ENCODE measurements around the gene NUDT12.

NUDT12 gene

DNA sequence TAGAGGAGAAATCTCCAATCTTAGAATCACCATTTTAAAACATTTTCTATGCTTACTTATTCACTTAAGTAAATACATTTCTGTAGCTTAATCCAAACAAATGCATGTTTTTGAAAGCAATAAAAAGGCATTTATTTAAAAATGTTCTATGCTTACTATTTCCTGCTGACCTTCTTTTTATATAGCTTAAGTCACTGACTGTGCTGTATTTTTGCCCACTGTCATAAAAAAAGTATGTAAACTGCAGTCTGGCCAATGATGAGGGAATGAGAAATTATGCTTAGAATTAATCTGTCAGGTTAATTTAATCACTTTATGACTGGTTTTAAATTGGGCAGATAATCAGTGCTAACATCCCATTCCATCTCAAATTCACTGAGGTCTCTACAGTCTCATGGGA, 20.1 kb downstream of the NUDT12 start:
- Histone ChIP-seq H3K4me1 (ENCODE audit: control insufficient read depth in 1 of 2, insufficient read depth in 2 of 2, low read length in 2 of 2) (no peaks in the 10 kb centered on the region), H3K4me3 (ENCODE audit: low read depth in 1 of 2, low read length in 2 of 2) (no peak overlapping the region), H3K9me3 (ENCODE audit: control insufficient read depth in 1 of 2, low read length in 2 of 2) (no peaks in the 10 kb centered on the region), H3K36me3 (ENCODE audit: control insufficient read depth in 1 of 2, insufficient read depth in 2 of 2, low read length in 2 of 2) (no peaks in the 10 kb centered on the region), H3K27me3 (ENCODE audit: control insufficient read depth in 1 of 2, insufficient read depth in 2 of 2, low read length in 2 of 2) (no peaks in the 10 kb centered on the region), H3K27ac (ENCODE audit: low read depth, low read length) (no peak overlapping the region), H3K9ac (ENCODE audit: low read depth in 1 of 2, low read length in 2 of 2) (no peak overlapping the region)

DNA sequence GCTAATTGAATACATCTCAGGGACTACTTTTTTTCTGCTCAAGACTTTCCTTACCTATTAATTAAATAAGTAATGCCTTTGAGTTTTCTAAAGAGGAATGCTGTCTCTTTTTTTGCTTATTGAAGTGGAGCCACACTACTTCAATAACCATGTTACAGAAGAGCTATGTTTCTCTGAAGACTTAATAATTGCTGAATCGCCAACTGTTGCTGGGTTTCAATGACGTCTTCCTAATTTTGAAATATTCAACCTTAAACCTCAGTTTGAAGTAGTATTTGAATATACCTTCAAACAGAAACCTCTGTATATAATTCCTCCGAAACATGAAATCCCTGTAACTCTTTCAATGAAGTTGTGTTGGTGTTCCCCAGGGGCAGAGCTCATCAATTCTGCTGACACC, 21.0 kb downstream of the NUDT12 start:
- Histone ChIP-seq H3K4me3 (ENCODE audit: low read depth in 1 of 2, low read length in 2 of 2) (no peak overlapping the region), H3K27ac (ENCODE audit: low read depth, low read length) (no peak overlapping the region), H3K4me1 (ENCODE audit: control insufficient read depth in 1 of 2, insufficient read depth in 2 of 2, low read length in 2 of 2) (no peaks in the 10 kb centered on the region), H3K27me3 (ENCODE audit: control insufficient read depth in 1 of 2, insufficient read depth in 2 of 2, low read length in 2 of 2) (no peaks in the 10 kb centered on the region), H3K9ac (ENCODE audit: low read depth in 1 of 2, low read length in 2 of 2) (no peak overlapping the region), H3K9me3 (ENCODE audit: control insufficient read depth in 1 of 2, low read length in 2 of 2) (no peaks in the 10 kb centered on the region), H3K36me3 (ENCODE audit: control insufficient read depth in 1 of 2, insufficient read depth in 2 of 2, low read length in 2 of 2) (no peaks in the 10 kb centered on the region)

DNA sequence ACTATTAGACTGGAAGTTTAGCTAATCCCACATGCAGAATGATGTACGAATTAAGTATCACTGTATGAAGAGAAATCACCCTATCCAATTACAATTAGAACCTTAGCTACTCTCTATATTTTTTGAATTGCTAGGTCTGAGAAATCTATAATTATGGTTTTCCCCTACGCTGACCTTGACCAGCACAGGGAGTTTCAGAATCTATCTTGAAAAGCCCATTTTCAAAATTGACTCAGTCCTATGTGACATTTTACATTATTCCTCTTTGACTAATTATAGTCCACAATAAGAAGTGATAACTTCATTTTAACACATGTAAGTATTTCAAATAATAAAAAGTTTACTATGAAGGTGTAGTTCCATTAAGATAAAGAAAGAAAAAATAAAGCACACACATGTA, 21.5 kb downstream of the NUDT12 start:
- Histone ChIP-seq H3K27ac (ENCODE audit: low read depth, low read length) (no peak overlapping the region), H3K27me3 (ENCODE audit: control insufficient read depth in 1 of 2, insufficient read depth in 2 of 2, low read length in 2 of 2) (no peaks in the 10 kb centered on the region), H3K9ac (ENCODE audit: low read depth in 1 of 2, low read length in 2 of 2) (no peak overlapping the region), H3K4me1 (ENCODE audit: control insufficient read depth in 1 of 2, insufficient read depth in 2 of 2, low read length in 2 of 2) (no peaks in the 10 kb centered on the region), H3K9me3 (ENCODE audit: control insufficient read depth in 1 of 2, low read length in 2 of 2) (no peaks in the 10 kb centered on the region), H3K36me3 (ENCODE audit: control insufficient read depth in 1 of 2, insufficient read depth in 2 of 2, low read length in 2 of 2) (no peaks in the 10 kb centered on the region), H3K4me3 (ENCODE audit: low read depth in 1 of 2, low read length in 2 of 2) (no peak overlapping the region)

DNA sequence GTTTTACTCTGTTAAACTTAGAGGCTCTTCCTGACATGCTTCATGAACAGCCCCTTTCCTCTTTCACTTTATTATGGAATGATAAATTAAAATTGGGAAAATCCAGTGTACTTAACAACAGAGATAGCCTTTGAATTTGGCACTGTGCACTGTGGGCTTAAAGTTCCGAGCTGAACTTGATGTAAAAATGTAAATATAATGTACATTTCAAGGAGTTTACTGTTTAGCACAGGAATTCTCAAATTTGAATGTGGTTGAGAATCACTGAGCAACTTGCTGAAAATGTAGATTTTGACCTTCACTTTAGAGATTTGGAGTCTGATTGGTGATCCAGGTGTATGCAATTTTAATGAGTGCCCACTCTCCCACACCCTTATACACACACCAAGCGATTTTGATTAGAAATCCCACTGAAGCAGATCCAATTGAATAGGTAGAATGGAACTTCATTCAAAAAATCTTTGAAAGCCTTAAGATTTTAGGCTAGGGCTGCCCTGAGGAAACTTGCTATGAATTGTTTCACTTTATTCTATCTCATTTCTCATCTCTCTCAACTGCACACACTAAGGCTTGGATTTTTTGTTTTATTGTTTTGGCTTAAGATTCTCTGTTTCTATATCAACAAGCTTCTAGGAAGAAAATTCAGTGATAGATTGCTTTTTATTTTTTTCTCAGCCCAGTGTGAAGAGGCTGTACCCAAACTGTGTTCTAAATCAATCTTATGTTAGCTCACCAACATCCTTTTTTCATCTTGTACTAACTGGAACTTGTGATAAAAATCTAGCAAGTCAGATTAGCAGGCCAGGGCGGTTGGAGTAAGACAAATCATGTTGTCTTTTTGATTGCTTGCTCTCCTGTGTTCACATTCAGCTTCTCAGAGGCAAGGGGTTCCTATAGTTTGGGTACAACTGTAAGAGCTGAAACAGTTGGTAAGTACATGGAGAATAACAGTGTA, 22.9 kb downstream of the NUDT12 start:
- Histone ChIP-seq H3K9me3 (ENCODE audit: control insufficient read depth in 1 of 2, low read length in 2 of 2) (no peaks in the 10 kb centered on the region), H3K4me1 (ENCODE audit: control insufficient read depth in 1 of 2, insufficient read depth in 2 of 2, low read length in 2 of 2) (no peaks in the 10 kb centered on the region), H3K27me3 (ENCODE audit: control insufficient read depth in 1 of 2, insufficient read depth in 2 of 2, low read length in 2 of 2) (no peaks in the 10 kb centered on the region), H3K36me3 (ENCODE audit: control insufficient read depth in 1 of 2, insufficient read depth in 2 of 2, low read length in 2 of 2) (no peaks in the 10 kb centered on the region), H3K4me3 (ENCODE audit: low read depth in 1 of 2, low read length in 2 of 2) (no peak overlapping the region), H3K9ac (ENCODE audit: low read depth in 1 of 2, low read length in 2 of 2) (no peak overlapping the region), H3K27ac (ENCODE audit: low read depth, low read length) (no peak overlapping the region)

DNA sequence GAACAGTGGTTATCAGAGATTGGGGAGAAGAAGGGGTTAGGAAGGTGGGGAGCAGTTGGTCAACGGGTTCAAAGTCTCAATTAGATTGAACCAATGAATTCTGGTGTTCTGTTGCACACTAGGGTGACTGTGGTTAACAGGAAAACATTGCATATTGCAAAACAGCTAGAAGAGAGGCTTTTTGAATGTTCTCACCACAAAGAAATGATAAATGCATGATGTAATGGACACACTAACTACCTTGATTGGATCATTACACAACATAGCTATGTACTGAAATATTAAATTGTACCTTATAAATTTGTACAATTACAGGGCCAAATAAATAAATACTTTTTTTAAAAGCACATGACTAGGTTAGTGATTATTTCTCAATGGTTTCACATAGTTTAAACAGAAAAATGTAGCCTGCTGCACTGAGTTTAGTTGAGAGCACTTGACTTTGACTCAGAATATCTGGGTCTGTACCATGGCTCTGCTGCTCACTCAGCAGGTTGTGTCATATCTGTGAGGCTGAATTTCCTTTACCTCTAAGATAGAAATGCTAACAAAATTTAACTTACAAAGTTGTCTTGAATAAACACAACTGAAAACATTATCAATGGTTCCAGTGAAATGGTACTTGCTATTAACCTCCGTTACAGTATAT, 30.4 kb downstream of the NUDT12 start:
- Histone ChIP-seq H3K4me1 (ENCODE audit: control insufficient read depth in 1 of 2, insufficient read depth in 2 of 2, low read length in 2 of 2) (no peaks in the 10 kb centered on the region), H3K9ac (ENCODE audit: low read depth in 1 of 2, low read length in 2 of 2) (no peak overlapping the region), H3K4me3 (ENCODE audit: low read depth in 1 of 2, low read length in 2 of 2) (no peak overlapping the region), H3K36me3 (ENCODE audit: control insufficient read depth in 1 of 2, insufficient read depth in 2 of 2, low read length in 2 of 2) (no peaks in the 10 kb centered on the region), H3K27ac (ENCODE audit: low read depth, low read length) (no peak overlapping the region), H3K27me3 (ENCODE audit: control insufficient read depth in 1 of 2, insufficient read depth in 2 of 2, low read length in 2 of 2) (no peaks in the 10 kb centered on the region), H3K9me3 (ENCODE audit: control insufficient read depth in 1 of 2, low read length in 2 of 2) (no peaks in the 10 kb centered on the region)

DNA sequence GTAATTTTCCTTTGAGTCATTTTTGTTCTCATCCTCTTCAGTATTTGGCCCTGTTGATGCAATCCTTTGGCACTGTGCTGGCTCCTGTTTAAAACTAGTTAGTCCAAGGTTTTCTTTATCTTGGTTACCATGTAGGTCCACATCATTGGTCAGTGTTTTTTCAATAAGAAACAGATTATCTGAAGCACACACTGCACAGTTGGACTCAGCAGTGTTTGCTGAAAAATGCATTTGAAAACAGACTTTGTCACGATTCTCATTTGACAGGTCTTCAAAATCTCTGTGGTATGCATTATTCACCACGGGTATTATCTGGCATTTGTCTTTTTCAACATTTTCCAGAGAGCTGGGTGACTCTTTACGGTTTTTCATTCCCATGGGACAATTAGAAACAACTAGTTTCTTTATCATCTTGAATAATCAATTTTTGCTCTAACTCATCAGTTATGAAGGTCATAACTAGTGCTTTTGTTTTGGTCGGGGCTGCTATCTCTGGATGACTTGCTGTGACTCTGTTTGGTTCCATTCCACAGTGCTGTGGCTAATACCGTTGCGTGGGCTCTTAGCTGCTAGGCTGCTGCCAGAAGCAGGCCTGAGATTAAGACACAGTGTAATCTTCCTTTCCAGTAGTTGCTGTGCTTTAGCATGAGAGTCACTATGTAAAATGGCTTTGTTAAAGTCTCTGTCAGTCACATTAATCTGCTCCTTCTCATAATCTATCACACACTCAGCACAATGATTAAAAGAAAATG, 36.2 kb downstream of the NUDT12 start:
- Histone ChIP-seq H3K36me3 (ENCODE audit: control insufficient read depth in 1 of 2, insufficient read depth in 2 of 2, low read length in 2 of 2) (no peaks in the 10 kb centered on the region), H3K27me3 (ENCODE audit: control insufficient read depth in 1 of 2, insufficient read depth in 2 of 2, low read length in 2 of 2) (no peaks in the 10 kb centered on the region), H3K4me3 (ENCODE audit: low read depth in 1 of 2, low read length in 2 of 2) (no peak overlapping the region), H3K9me3 (ENCODE audit: control insufficient read depth in 1 of 2, low read length in 2 of 2) (no peaks in the 10 kb centered on the region), H3K27ac (ENCODE audit: low read depth, low read length) (no peak overlapping the region), H3K9ac (ENCODE audit: low read depth in 1 of 2, low read length in 2 of 2) (no peak overlapping the region), H3K4me1 (ENCODE audit: control insufficient read depth in 1 of 2, insufficient read depth in 2 of 2, low read length in 2 of 2) (peaks cover 8 to 17% of the 10 kb centered on the region in 2 donors)

DNA sequence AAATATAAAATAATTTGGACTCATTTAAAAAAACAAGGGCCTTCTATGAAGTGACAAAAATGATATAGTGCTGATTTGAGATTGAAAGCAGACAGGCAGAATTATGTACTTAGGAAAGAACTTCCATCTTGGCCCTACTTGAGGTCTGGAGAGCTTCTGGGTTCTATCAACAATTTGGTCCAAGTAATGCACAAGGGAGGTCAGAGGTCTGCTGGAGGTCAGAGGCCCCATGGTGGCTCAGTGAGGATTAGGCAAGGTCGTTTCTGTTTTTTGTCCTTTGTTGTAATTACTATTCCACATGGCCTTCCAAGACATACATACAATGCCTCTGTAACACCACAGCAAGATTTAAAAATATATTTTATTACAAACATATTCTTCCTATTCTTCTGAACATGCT, 37.2 kb downstream of the NUDT12 start:
- H3K27ac ChIP-seq (ENCODE audit: low read depth, low read length), result no peak overlapping the region
- H3K36me3 ChIP-seq (ENCODE audit: control insufficient read depth in 1 of 2, insufficient read depth in 2 of 2, low read length in 2 of 2), result no peaks in the 10 kb centered on the region
- peaks cover 8 to 17% of the 10 kb centered on the region in 2 donors for H3K4me1 ChIP-seq (ENCODE audit: control insufficient read depth in 1 of 2, insufficient read depth in 2 of 2, low read length in 2 of 2)
- H3K9ac ChIP-seq (ENCODE audit: low read depth in 1 of 2, low read length in 2 of 2), result no peak overlapping the region
- no peaks in the 10 kb centered on the region for H3K9me3 ChIP-seq (ENCODE audit: control insufficient read depth in 1 of 2, low read length in 2 of 2)
- no peaks in the 10 kb centered on the region for H3K27me3 ChIP-seq (ENCODE audit: control insufficient read depth in 1 of 2, insufficient read depth in 2 of 2, low read length in 2 of 2)
- no peak overlapping the region for H3K4me3 ChIP-seq (ENCODE audit: low read depth in 1 of 2, low read length in 2 of 2)

DNA sequence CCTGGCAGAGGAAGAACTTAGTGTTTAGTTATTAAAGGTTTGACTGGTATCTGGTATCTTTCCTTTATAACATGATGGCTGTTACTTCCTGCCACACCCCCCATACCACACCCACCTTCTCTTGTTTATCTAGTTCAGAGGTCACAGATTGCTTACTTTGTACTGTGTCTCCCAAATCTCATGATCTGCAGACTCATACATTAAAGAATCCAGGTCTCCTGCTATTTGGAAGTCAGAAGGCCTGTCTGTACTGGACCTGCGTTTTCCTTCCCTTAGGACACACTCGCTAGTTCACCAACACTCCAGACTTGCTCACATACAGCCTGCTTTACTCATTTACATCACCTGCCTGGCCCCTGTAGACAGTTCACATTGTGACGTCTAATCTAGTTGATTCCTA, 39.3 kb downstream of the NUDT12 start:
- Histone ChIP-seq H3K27ac (ENCODE audit: low read depth, low read length) (no peak overlapping the region), H3K27me3 (ENCODE audit: control insufficient read depth in 1 of 2, insufficient read depth in 2 of 2, low read length in 2 of 2) (no peaks in the 10 kb centered on the region), H3K36me3 (ENCODE audit: control insufficient read depth in 1 of 2, insufficient read depth in 2 of 2, low read length in 2 of 2) (no peaks in the 10 kb centered on the region), H3K9ac (ENCODE audit: low read depth in 1 of 2, low read length in 2 of 2) (no peak overlapping the region), H3K4me1 (ENCODE audit: control insufficient read depth in 1 of 2, insufficient read depth in 2 of 2, low read length in 2 of 2) (peaks cover 8 to 17% of the 10 kb centered on the region in 2 donors), H3K9me3 (ENCODE audit: control insufficient read depth in 1 of 2, low read length in 2 of 2) (no peaks in the 10 kb centered on the region), H3K4me3 (ENCODE audit: low read depth in 1 of 2, low read length in 2 of 2) (no peak overlapping the region)

DNA sequence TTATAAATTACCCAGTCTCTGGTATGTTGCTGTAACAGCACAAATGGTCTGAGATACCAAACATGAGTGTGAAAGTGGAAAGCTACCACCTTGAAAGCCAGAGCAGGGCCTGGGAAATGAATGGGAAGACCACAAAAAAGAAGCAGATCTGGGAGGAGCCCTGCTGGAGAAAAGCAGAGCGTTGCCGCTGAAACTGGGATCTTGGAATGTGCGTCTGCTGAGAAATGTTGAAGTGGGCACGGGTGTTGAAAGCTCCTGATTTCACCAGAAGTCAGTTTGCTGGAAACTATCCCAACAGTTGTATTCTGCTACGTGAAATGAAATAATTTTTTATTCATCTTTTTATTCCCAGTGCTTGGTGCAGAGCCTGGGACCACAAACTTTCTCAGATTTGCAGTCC, 40.0 kb downstream of the NUDT12 start:
- H3K9ac ChIP-seq (ENCODE audit: low read depth in 1 of 2, low read length in 2 of 2), result no peak overlapping the region
- no peak overlapping the region for H3K4me3 ChIP-seq (ENCODE audit: low read depth in 1 of 2, low read length in 2 of 2)
- no peak overlapping the region for H3K27ac ChIP-seq (ENCODE audit: low read depth, low read length)
- H3K36me3 ChIP-seq (ENCODE audit: control insufficient read depth in 1 of 2, insufficient read depth in 2 of 2, low read length in 2 of 2), result no peaks in the 10 kb centered on the region
- H3K9me3 ChIP-seq (ENCODE audit: control insufficient read depth in 1 of 2, low read length in 2 of 2), result no peaks in the 10 kb centered on the region
- H3K4me1 ChIP-seq (ENCODE audit: control insufficient read depth in 1 of 2, insufficient read depth in 2 of 2, low read length in 2 of 2), result peaks cover 8 to 17% of the 10 kb centered on the region in 2 donors
- H3K27me3 ChIP-seq (ENCODE audit: control insufficient read depth in 1 of 2, insufficient read depth in 2 of 2, low read length in 2 of 2), result no peaks in the 10 kb centered on the region

DNA sequence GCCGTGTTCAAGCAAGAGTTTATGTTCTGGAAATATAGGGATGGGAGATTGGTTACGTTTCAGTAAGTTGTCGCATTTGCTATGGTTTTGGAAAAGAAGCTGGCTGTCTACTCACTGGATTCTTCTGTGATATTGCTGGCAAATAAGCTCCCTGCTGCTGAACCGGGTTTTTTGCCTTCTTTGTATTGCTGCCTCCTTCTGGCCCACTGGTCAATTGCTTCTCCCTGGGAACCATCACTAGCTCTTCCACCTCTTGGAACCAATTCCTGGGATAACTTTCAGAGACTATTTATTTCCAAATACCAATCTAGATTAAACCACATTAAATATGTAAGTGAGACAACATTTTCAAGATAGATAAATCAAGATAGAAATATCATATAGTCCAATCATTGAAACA, 43.0 kb downstream of the NUDT12 start:
- Histone ChIP-seq H3K36me3 (ENCODE audit: control insufficient read depth in 1 of 2, insufficient read depth in 2 of 2, low read length in 2 of 2) (no peaks in the 10 kb centered on the region), H3K4me1 (ENCODE audit: control insufficient read depth in 1 of 2, insufficient read depth in 2 of 2, low read length in 2 of 2) (peaks cover 8 to 17% of the 10 kb centered on the region in 2 donors)

More for the DNA sequence above, 43.0 kb downstream of the NUDT12 start:
- Histone ChIP-seq H3K4me3 (ENCODE audit: low read depth in 1 of 2, low read length in 2 of 2) (no peak overlapping the region), H3K9ac (ENCODE audit: low read depth in 1 of 2, low read length in 2 of 2) (no peak overlapping the region), H3K27me3 (ENCODE audit: control insufficient read depth in 1 of 2, insufficient read depth in 2 of 2, low read length in 2 of 2) (no peaks in the 10 kb centered on the region), H3K27ac (ENCODE audit: low read depth, low read length) (no peak overlapping the region), H3K9me3 (ENCODE audit: control insufficient read depth in 1 of 2, low read length in 2 of 2) (no peaks in the 10 kb centered on the region)

All from duodenal mucosa (tissue), 2 donors.